ENCODE data around the gene PIF1. TPM values are rescaled to one million over a fixed set of nuclear protein-coding genes. Genes with fewer than 3 reads are reported as not detected.
A peak's percentile ranks its signal among the peaks of the same experiment; 100 is the strongest.

PIF1 gene
- total RNA-seq, 4 donors from 2014 or later, result 0.42 to 5.9 (median 1.5) TPM

DNA sequence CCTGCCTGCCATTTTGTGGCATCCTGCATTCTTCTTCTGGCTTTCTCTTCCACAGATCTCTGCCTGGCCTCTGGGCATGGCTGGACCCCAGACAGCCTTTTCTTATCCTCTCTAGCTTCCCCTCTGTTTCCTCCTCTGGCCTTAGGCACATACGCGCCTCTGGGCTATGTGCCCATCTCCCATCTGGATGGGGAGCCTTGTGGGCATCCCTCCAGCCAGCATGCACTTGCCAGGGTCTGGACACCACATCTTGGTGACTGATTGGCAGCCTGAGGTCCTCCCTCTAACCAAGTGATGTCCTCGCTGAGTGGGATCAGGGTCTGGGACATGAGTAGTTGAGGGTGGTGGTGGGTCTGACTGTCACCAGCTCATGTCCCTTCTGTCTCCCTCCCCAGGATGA, 29.1 kb upstream of the PIF1 start:
- Histone ChIP-seq H3K27ac (peak overlapping the region; percentile 30), H3K4me3 (no peak overlapping the region), H3K4me1 (peaks cover 80% of the 10 kb centered on the region), H3K27me3 (no peaks in the 10 kb centered on the region), H3K36me3 (peaks cover 17% of the 10 kb centered on the region), H3K9me3 (no peaks in the 10 kb centered on the region)
- no peak for DNase-seq (ENCODE audit: low spot score in 2 of 2)
- TF ChIP-seq POLR2A (IDR thresholded peaks at IDR 0.05), result no peak
- no peak for TF ChIP-seq EP300 (IDR thresholded peaks at IDR 0.05)
- TF ChIP-seq, protein P1, sequence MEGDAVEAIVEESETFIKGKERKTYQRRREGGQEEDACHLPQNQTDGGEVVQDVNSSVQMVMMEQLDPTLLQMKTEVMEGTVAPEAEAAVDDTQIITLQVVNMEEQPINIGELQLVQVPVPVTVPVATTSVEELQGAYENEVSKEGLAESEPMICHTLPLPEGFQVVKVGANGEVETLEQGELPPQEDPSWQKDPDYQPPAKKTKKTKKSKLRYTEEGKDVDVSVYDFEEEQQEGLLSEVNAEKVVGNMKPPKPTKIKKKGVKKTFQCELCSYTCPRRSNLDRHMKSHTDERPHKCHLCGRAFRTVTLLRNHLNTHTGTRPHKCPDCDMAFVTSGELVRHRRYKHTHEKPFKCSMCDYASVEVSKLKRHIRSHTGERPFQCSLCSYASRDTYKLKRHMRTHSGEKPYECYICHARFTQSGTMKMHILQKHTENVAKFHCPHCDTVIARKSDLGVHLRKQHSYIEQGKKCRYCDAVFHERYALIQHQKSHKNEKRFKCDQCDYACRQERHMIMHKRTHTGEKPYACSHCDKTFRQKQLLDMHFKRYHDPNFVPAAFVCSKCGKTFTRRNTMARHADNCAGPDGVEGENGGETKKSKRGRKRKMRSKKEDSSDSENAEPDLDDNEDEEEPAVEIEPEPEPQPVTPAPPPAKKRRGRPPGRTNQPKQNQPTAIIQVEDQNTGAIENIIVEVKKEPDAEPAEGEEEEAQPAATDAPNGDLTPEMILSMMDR (IDR thresholded peaks at IDR 0.05), result no peak
- no peak for TF ChIP-seq POLR2AphosphoS5 (IDR thresholded peaks at IDR 0.05)
- WGBS, result 57% methylated on average over 3 of the region's 3 CpGs

DNA sequence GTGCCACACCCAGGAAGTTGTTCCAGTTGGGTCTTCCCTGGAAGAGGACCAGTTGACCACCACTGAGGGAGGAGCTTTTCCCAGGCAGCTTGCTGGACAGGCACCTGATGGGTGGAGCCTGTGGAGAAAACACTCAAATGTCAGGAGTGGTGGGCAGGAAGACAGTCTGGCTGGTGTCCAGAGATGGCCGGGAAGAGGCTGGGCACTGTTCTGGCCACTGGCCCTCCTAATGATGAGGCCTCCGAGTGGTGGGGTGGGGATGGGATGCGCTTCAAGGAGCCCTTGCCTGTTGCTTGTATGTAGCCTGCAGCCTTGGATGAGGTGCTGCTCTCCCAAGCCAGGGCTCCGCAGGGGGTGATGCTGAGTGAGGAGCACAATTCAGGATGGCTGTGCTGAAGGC, 28.6 kb upstream of the PIF1 start:
- peaks cover 22% of the 10 kb centered on the region for H3K36me3 ChIP-seq
- H3K27me3 ChIP-seq, result no peaks in the 10 kb centered on the region
- TF ChIP-seq, protein P1 (IDR thresholded peaks at IDR 0.05), result no peak
- TF ChIP-seq POLR2A (IDR thresholded peaks at IDR 0.05), result no peak
- no peak for TF ChIP-seq POLR2AphosphoS5 (IDR thresholded peaks at IDR 0.05)
- TF ChIP-seq EP300 (IDR thresholded peaks at IDR 0.05), result no peak
- 58% methylated on average over 3 of the region's 4 CpGs for WGBS
- H3K27ac ChIP-seq, result peak overlapping the region; percentile 30
- H3K9me3 ChIP-seq, result no peaks in the 10 kb centered on the region
- H3K4me1 ChIP-seq, result peaks cover 82% of the 10 kb centered on the region
- DNase-seq (ENCODE audit: low spot score in 2 of 2), result no peak
- H3K4me3 ChIP-seq, result no peak overlapping the region

DNA sequence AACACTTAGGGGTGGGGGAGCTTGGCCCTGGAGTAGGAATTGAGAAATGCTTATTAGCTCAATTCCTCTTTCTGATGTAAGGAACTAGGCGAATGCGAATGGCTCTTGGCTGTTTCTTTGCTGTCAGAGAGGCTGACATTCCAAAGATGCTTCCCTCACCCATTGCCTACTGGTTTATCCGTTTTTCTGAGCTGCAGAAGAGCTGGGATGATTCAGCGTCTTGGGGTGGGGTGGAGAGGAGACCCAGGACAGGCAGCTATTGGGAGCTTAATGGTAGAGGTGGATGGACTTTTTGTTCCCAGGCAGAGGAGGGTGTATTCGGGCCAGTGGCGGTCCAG, 26.0 kb upstream of the PIF1 start:
- 29% methylated on average over 6 of the region's 6 CpGs for WGBS
- no peaks in the 10 kb centered on the region for H3K27me3 ChIP-seq
- no peak overlapping the region for H3K4me3 ChIP-seq
- no peak for DNase-seq (ENCODE audit: low spot score in 2 of 2)
- peaks cover 30% of the 10 kb centered on the region for H3K36me3 ChIP-seq
- no peaks in the 10 kb centered on the region for H3K9me3 ChIP-seq
- TF ChIP-seq EP300 (IDR thresholded peaks at IDR 0.05) (no peak), POLR2AphosphoS5 (IDR thresholded peaks at IDR 0.05) (no peak), POLR2A (IDR thresholded peaks at IDR 0.05) (no peak)
- H3K4me1 ChIP-seq, result peaks cover 81% of the 10 kb centered on the region
- peak overlapping the region; percentile 44 for H3K27ac ChIP-seq

DNA sequence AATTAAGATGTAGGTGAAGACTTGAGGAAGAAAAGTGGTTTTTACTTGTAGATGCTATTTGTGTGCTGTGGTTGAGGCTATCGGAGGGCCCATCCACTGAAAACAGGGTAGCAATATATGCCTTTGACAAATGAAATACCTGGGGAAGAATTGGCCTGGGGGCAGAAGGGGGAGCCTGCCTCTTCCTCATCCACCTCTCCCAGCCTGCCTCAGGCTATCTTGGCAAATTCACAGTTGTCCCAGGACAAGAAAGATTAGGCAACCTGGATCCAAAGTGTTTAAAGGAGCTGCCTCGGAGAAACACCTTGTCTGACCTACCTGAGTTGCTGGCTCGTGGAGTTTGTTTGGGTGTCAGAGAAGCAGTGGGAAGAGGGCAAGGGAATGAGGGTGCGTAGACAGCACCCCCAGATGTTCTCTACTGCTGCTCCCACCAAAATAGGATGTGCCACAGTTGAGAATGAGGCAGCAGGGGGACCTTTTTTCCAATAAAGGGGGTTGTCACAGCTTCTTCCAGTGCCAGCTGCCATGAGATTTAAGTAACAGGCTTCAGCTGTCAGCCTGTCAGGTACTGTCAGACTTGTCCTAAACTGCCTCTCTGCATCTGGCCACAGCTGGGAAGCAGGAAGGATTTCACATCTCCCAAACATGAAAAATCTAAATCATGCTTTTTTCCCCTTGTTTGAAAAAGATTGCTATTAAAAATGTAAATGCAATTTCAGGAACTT, 25.5 kb upstream of the PIF1 start:
- H3K36me3 ChIP-seq, result peaks cover 30% of the 10 kb centered on the region
- TF ChIP-seq POLR2A (IDR thresholded peaks at IDR 0.05) (no peak), EP300 (IDR thresholded peaks at IDR 0.05) (no peak), POLR2AphosphoS5 (IDR thresholded peaks at IDR 0.05) (no peak)
- TF ChIP-seq, protein P1 (IDR thresholded peaks at IDR 0.05), result no peak
- H3K27me3 ChIP-seq, result no peaks in the 10 kb centered on the region
- 52% methylated on average over 4 of the region's 4 CpGs for WGBS
- no peak for DNase-seq (ENCODE audit: low spot score in 2 of 2)
- H3K4me1 ChIP-seq, result peaks cover 81% of the 10 kb centered on the region
- H3K4me3 ChIP-seq, result no peak overlapping the region
- H3K9me3 ChIP-seq, result no peaks in the 10 kb centered on the region
- peak overlapping the region; percentile 59 for H3K27ac ChIP-seq

DNA sequence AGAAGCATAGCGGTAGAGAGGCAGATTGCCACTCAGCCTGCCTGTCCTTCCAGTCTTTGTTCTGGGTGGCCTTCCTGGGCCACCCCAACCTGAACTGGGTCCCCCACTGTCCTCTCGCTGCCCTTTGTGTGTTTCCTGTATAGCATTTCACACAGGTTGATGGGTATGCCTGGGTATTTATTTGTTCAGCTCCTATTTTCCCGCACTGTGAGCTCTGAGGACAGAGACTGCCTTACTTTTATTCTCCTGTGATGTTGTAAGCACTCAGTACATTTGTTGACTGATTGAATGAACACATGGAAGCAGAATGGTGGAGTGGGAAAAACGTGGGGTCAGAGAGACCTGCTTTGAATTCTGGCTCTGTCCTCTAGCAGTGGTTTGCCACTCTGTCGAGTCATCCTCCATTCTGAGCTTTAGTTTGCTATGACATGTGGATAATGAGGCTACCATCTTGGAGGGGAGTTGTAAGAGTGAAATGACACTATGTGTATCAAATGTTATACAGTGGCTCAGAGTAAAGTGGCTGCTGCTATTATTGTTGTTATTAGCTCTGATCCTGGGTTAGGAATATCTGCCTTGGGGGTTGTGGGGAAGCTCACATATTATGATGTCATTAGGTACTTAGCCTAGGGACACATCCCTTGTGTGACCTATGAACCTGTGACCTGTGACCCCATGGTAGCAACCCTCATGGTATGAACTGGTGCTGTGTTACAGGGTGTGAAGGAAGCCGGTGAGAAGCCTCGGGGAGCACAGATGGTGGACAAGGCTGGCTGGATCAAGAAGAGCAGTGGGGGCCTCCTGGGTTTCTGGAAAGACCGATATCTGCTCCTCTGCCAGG, 22.6 kb upstream of the PIF1 start:
- TF ChIP-seq, protein P1 (IDR thresholded peaks at IDR 0.05), result no peak
- TF ChIP-seq POLR2A (IDR thresholded peaks at IDR 0.05) (no peak), POLR2AphosphoS5 (IDR thresholded peaks at IDR 0.05) (no peak), EP300 (IDR thresholded peaks at IDR 0.05) (no peak)
- Histone ChIP-seq H3K4me1 (peaks cover 77% of the 10 kb centered on the region), H3K27ac (no peak overlapping the region), H3K36me3 (peaks cover 16% of the 10 kb centered on the region), H3K9me3 (no peaks in the 10 kb centered on the region), H3K27me3 (no peaks in the 10 kb centered on the region), H3K4me3 (no peak overlapping the region)
- no peak for DNase-seq (ENCODE audit: low spot score in 2 of 2)
- WGBS, result 86% methylated on average over 8 of the region's 8 CpGs
